Right atrium auricular region (tissue), 2 donors: ENCODE data around the gene ERBB4. TPM values are rescaled to one million over a fixed set of nuclear protein-coding genes. Genes with fewer than 3 reads are reported as not detected.

ENCODE experiments used
- DNase-seq: peaks from one replicate; pipeline ENCODE4 v3.0.0-alpha.2; 2019; ENCODE audit warnings: low spot score
- H3K27ac ChIP-seq, 2 donors: fragments of 200-600 bp; sonication (generic); 1 replicate in 1 of 2; 2 replicates in 1 of 2; pipeline ENCODE4 v1.5.1; 2016 to 2019
- H3K27me3 ChIP-seq, 2 donors: fragments of 200-600 bp; sonication (generic); one replicate each; pipeline versions ENCODE4 v1.5.1 to v1.6.0; 2017 to 2019
- H3K36me3 ChIP-seq: fragments of 200-600 bp; sonication (generic); one replicate; pipeline ENCODE4 v1.5.1; 2016
- H3K4me1 ChIP-seq, 2 donors: fragments of 200-600 bp; sonication (generic); one replicate each; pipeline versions ENCODE4 v1.5.1 to v1.6.0; 2017 to 2019
- H3K4me3 ChIP-seq, 2 donors: fragments of 200-600 bp; sonication (generic); 1 replicate in 1 of 2; 2 replicates in 1 of 2; pipeline ENCODE4 v1.5.1; 2017 to 2019; ENCODE audit warnings: mild to moderate bottlenecking in 1 of 2, moderate library complexity in 1 of 2
- H3K9me3 ChIP-seq, 2 donors: fragments of 200-600 bp; sonication (generic); one replicate each; pipeline ENCODE4 v1.5.1; 2019
- total RNA-seq, 2 donors: library from RNA; depleted of rRNA; stranded (reverse); fragments of >200 nt; gene quantifications; one replicate each; pipeline ENCODE4 v1.1.0, GENCODE V29; 2016
- TF ChIP-seq, protein P1 (sequence below), 2 donors: fragments of 200-600 bp; sonication (generic); IDR thresholded peaks; one replicate each; pipeline ENCODE4 v1.5.1; 2019; ENCODE audit warnings: antibody characterized with exemption in 2 of 2

ERBB4 gene
- total RNA-seq, 2 donors from 2014 or later: 12.4 to 22.4 TPM

DNA sequence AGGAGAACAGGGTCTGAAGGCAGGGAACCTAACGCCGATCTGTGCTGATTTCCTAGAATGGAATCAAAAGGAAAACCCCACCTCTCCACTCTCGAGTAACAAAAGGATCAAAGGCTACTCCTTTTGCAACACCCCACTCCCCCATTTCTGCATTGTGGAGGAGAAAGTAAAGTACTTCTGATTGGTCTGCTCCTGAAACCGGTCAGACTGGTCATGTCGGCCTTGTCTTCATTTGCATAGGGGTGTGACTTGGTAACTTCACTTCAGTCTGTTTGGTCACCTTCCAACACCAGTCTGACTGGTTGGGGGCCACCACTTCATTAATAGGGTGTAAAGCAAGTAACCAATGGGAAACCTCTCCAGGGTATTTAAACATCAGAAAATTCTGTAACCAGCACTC is 771.9 kb downstream of the ERBB4 start:
- Histone ChIP-seq H3K27ac (no peak overlapping the region), H3K9me3 (no peaks in the 10 kb centered on the region), H3K4me3 (no peak overlapping the region), H3K36me3 (no peaks in the 10 kb centered on the region), H3K4me1 (no peaks in the 10 kb centered on the region), H3K27me3 (no peaks in the 10 kb centered on the region)
- TF ChIP-seq, protein P1, sequence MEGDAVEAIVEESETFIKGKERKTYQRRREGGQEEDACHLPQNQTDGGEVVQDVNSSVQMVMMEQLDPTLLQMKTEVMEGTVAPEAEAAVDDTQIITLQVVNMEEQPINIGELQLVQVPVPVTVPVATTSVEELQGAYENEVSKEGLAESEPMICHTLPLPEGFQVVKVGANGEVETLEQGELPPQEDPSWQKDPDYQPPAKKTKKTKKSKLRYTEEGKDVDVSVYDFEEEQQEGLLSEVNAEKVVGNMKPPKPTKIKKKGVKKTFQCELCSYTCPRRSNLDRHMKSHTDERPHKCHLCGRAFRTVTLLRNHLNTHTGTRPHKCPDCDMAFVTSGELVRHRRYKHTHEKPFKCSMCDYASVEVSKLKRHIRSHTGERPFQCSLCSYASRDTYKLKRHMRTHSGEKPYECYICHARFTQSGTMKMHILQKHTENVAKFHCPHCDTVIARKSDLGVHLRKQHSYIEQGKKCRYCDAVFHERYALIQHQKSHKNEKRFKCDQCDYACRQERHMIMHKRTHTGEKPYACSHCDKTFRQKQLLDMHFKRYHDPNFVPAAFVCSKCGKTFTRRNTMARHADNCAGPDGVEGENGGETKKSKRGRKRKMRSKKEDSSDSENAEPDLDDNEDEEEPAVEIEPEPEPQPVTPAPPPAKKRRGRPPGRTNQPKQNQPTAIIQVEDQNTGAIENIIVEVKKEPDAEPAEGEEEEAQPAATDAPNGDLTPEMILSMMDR (IDR thresholded peaks at IDR 0.05): no peak
- DNase-seq: no peak

DNA sequence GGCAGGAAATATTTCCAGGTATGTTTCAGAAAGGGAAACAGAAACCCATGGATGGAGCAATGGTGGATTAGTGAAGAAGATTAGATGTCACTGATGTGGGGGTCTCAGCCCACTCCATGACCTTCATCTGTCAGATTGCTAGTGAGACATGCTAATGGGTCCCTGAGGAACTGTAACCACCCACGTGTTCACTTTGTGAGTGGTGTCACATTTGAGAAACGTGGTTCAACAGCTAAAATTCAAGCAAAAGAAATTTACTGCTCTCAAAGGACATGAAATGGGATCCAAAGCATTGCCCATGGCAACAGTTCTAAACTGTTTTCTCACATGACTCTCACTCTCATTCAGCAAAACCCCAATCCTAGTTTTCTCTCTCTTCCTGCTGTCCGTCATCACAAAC is 776.1 kb downstream of the ERBB4 start:
- H3K27ac ChIP-seq: no peak overlapping the region

DNA sequence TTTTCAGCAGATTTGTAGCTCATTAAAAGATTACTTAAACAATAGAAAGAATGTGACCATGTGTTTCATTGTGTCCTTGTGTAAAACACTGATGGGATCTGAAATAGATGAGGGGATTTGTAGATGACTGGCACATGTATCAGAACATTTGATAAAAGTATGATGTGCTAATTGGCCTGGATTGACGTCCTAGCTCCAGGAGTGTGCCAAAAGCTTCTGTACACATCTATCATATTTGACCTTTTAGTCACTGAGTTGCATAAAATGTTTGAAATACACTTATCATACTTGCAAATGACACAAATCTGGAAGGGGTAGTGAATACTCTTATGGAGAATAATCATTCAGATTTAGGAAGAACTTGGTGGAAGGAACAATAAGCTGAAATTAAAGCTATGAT is 778.5 kb downstream of the ERBB4 start:
- Histone ChIP-seq H3K4me3 (no peak overlapping the region), H3K4me1 (no peaks in the 10 kb centered on the region), H3K27me3 (no peaks in the 10 kb centered on the region), H3K36me3 (no peaks in the 10 kb centered on the region), H3K9me3 (no peaks in the 10 kb centered on the region), H3K27ac (no peak overlapping the region)
- no peak for DNase-seq
- TF ChIP-seq, protein P1 (IDR thresholded peaks at IDR 0.05): no peak

More for the DNA sequence above, 776.1 kb downstream of the ERBB4 start:
- H3K27me3 ChIP-seq: no peaks in the 10 kb centered on the region
- no peaks in the 10 kb centered on the region for H3K9me3 ChIP-seq
- TF ChIP-seq, protein P1 (IDR thresholded peaks at IDR 0.05): no peak
- H3K4me1 ChIP-seq: no peaks in the 10 kb centered on the region
- H3K36me3 ChIP-seq: no peaks in the 10 kb centered on the region
- H3K4me3 ChIP-seq: no peak overlapping the region
- no peak for DNase-seq

DNA sequence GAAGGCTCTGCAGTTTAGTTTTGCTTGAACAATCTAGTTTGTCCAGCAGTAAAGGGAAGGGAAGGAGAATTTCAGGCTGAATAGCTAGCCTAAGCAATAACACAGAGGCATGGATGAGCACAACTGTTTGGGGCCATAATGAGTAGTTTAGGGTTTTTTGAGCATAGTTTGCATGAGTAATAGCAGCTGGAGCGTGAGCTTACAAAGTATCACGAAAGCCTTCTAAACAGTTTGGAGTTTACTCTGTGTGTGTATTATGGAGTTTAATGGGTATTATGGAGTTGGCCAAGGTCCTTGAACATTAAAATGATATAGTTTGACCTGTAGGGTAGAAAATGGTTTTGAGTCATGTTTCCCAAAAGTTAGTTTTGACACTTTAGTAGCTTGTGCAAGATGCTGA is 782.3 kb downstream of the ERBB4 start:
- H3K4me1 ChIP-seq: no peaks in the 10 kb centered on the region
- DNase-seq: no peak

DNA sequence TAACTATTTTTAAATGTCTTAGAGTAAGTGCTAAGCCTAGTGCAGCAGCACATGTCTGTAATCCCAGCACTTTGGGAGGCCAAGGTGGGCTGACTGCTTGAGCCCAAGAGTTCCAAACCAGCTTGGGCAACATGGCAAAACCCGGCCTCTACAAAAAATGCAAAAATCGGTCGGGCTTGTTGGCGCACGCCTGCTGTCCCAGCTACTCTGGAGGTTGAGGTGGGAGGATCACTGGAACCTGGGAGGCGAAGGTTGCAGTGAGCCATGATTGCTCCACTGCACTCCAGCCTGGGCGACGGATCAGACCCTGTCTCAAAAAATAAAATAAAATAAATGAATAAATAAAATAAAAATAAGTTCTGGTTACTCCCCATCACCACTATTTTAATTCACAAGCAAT is 783.4 kb downstream of the ERBB4 start:
- no peak overlapping the region for H3K4me3 ChIP-seq
- no peak for DNase-seq

More for the DNA sequence above, 782.3 kb downstream of the ERBB4 start:
- Histone ChIP-seq H3K27ac (no peak overlapping the region), H3K36me3 (no peaks in the 10 kb centered on the region), H3K4me3 (no peak overlapping the region), H3K9me3 (no peaks in the 10 kb centered on the region), H3K27me3 (no peaks in the 10 kb centered on the region)
- TF ChIP-seq, protein P1 (IDR thresholded peaks at IDR 0.05): no peak

DNA sequence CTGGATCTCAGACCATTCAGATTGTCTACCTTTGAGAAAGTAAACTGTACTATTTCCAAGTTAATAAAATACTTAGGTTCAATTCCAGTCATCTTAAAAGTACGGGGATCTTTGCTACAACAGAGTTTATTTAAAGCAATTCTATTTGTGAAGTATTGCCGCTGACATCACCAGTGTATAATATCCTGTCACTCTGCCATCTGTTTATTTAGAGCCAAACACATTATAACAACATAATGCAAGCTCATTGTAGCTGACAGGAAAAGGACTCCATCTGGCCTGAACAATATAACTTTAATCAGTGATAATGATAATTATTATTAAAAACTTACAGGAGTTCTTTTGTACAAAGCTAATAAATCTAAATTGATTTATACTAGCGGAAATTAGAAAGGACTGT is 786.8 kb downstream of the ERBB4 start:
- TF ChIP-seq, protein P1 (IDR thresholded peaks at IDR 0.05): no peak
- no peak overlapping the region for H3K4me3 ChIP-seq
- H3K9me3 ChIP-seq: no peaks in the 10 kb centered on the region
- H3K4me1 ChIP-seq: no peaks in the 10 kb centered on the region
- H3K36me3 ChIP-seq: no peaks in the 10 kb centered on the region
- H3K27ac ChIP-seq: no peak overlapping the region
- DNase-seq: no peak
- no peaks in the 10 kb centered on the region for H3K27me3 ChIP-seq

More for the DNA sequence above, 783.4 kb downstream of the ERBB4 start:
- H3K27me3 ChIP-seq: no peaks in the 10 kb centered on the region
- H3K27ac ChIP-seq: no peak overlapping the region
- H3K36me3 ChIP-seq: no peaks in the 10 kb centered on the region
- TF ChIP-seq, protein P1 (IDR thresholded peaks at IDR 0.05): no peak
- no peaks in the 10 kb centered on the region for H3K4me1 ChIP-seq
- no peaks in the 10 kb centered on the region for H3K9me3 ChIP-seq
